OCI-LY7 (cell line): ENCODE data around the gene EYS.

ENCODE experiments used
- CTCF ChIP-seq: fragments of 200-600 bp; sonication (generic); conservative IDR thresholded peaks from 2 replicates; pipeline ENCODE4 v1.5.1; 2014; ENCODE audit warnings: mild to moderate bottlenecking, antibody characterized with exemption, low read length, moderate library complexity, mixed read lengths
- EZH2phosphoT487 ChIP-seq: fragments of 200-600 bp; sonication (generic); IDR thresholded peaks from 2 replicates; pipeline ENCODE4 v1.6.1; 2018; ENCODE audit warnings: low read depth, borderline replicate concordance, mild to moderate bottlenecking, mixed run types, antibody characterized with exemption, low read length, moderate library complexity, mixed read lengths

GRCh38 chr6:64259372-64259771 is 1447.7 kb downstream of the EYS start:
- TF ChIP-seq CTCF (no peak), EZH2phosphoT487 (no peak)
